Activated T-cell treated with anti-CD3 and anti-CD28 coated beads, Interleukin-2, amount 50 U/mL, for 24 hours (primary cell): Measurements from ENCODE around the gene BZW2.

Experiments
- DNase-seq: peaks from one replicate; pipeline ENCODE4 v3.0.0-alpha.2; 2020
- H3K27ac Mint-ChIP-seq: 2 replicates; pipeline ENCODE4 v1.8.0; 2020; ENCODE audit warnings: mild to moderate bottlenecking, mixed read lengths
- H3K27me3 Mint-ChIP-seq: 2 replicates; pipeline ENCODE4 v1.8.0; 2020; ENCODE audit warnings: mixed read lengths
- H3K36me3 Mint-ChIP-seq: 2 replicates; pipeline ENCODE4 v1.8.0; 2020; ENCODE audit warnings: low read depth, mixed read lengths
- H3K4me1 Mint-ChIP-seq: 2 replicates; pipeline ENCODE4 v1.8.0; 2020; ENCODE audit warnings: low read depth, mixed read lengths
- H3K4me3 Mint-ChIP-seq: 2 replicates; pipeline ENCODE4 v1.8.0; 2020; ENCODE audit warnings: mild to moderate bottlenecking, moderate library complexity, mixed read lengths
- H3K9me3 Mint-ChIP-seq: 2 replicates; pipeline ENCODE4 v1.8.0; 2020; ENCODE audit warnings: mixed read lengths

BZW2 gene

GRCh38 chr7:16708980-16709379 is 63.0 kb downstream of the BZW2 start:
- H3K36me3 Mint-ChIP-seq = peaks cover 73% of the 10 kb centered on the region
- DNase-seq = no peak

GRCh38 chr7:16710651-16711050 is 64.7 kb downstream of the BZW2 start:
- Mint-ChIP-seq H3K9me3 (peaks cover 9% of the 10 kb centered on the region), H3K27ac (no peak overlapping the region), H3K36me3 (peaks cover 58% of the 10 kb centered on the region), H3K27me3 (no peaks in the 10 kb centered on the region), H3K4me1 (peaks cover 45% of the 10 kb centered on the region), H3K4me3 (no peak overlapping the region)
- no peak for DNase-seq

More at GRCh38 chr7:16708980-16709379, 63.0 kb downstream of the BZW2 start:
- Mint-ChIP-seq H3K27ac (no peak overlapping the region), H3K4me3 (no peak overlapping the region), H3K9me3 (peaks cover 9% of the 10 kb centered on the region), H3K27me3 (no peaks in the 10 kb centered on the region), H3K4me1 (peaks cover 45% of the 10 kb centered on the region)

- Mint-ChIP-seq H3K9me3 (peaks cover 9% of the 10 kb centered on the region), H3K4me1 (peaks cover 38% of the 10 kb centered on the region), H3K27me3 (no peaks in the 10 kb centered on the region), H3K27ac (peak overlapping the region; percentile 89), H3K36me3 (peaks cover 54% of the 10 kb centered on the region), H3K4me3 (no peak overlapping the region)
- no peak for DNase-seq
Observed at GRCh38 chr7:16711730-16712129, 65.7 kb downstream of the BZW2 start.

GRCh38 chr7:16712916-16713315 is 66.9 kb downstream of the BZW2 start:
- Mint-ChIP-seq H3K4me1 (peaks cover 34% of the 10 kb centered on the region), H3K36me3 (peaks cover 47% of the 10 kb centered on the region), H3K27ac (peak overlapping the region; percentile 89), H3K4me3 (no peak overlapping the region), H3K27me3 (no peaks in the 10 kb centered on the region), H3K9me3 (peaks cover 9% of the 10 kb centered on the region)
- no peak for DNase-seq

- no peaks in the 10 kb centered on the region for H3K27me3 Mint-ChIP-seq
- H3K36me3 Mint-ChIP-seq = peaks cover 30% of the 10 kb centered on the region
- H3K27ac Mint-ChIP-seq = no peak overlapping the region
- H3K9me3 Mint-ChIP-seq = peaks cover 7% of the 10 kb centered on the region
- DNase-seq = no peak
- H3K4me3 Mint-ChIP-seq = no peak overlapping the region
- peaks cover 31% of the 10 kb centered on the region for H3K4me1 Mint-ChIP-seq
Observed at GRCh38 chr7:16715928-16716327, 69.9 kb downstream of the BZW2 start.

- DNase-seq = no peak
- Mint-ChIP-seq H3K4me1 (peaks cover 29% of the 10 kb centered on the region), H3K36me3 (peaks cover 19% of the 10 kb centered on the region), H3K27ac (no peak overlapping the region), H3K4me3 (no peak overlapping the region), H3K27me3 (no peaks in the 10 kb centered on the region), H3K9me3 (no peaks in the 10 kb centered on the region)
Observed at GRCh38 chr7:16718111-16718656, 72.2 kb downstream of the BZW2 start.

GRCh38 chr7:16719699-16720098 is 73.7 kb downstream of the BZW2 start:
- Mint-ChIP-seq H3K27me3 (no peaks in the 10 kb centered on the region), H3K4me3 (no peak overlapping the region), H3K36me3 (peaks cover 22% of the 10 kb centered on the region), H3K9me3 (no peaks in the 10 kb centered on the region), H3K27ac (no peak overlapping the region), H3K4me1 (peaks cover 26% of the 10 kb centered on the region)
- no peak for DNase-seq

GRCh38 chr7:16721541-16721940 is 75.6 kb downstream of the BZW2 start:
- Mint-ChIP-seq H3K36me3 (peaks cover 17% of the 10 kb centered on the region), H3K4me3 (peak overlapping the region; percentile 6), H3K27ac (peak overlapping the region; percentile 72), H3K27me3 (no peaks in the 10 kb centered on the region), H3K4me1 (peaks cover 26% of the 10 kb centered on the region), H3K9me3 (no peaks in the 10 kb centered on the region)
- no peak for DNase-seq

GRCh38 chr7:16724344-16724743 is 78.4 kb downstream of the BZW2 start:
- Mint-ChIP-seq H3K27me3 (no peaks in the 10 kb centered on the region), H3K9me3 (no peaks in the 10 kb centered on the region), H3K4me1 (peaks cover 26% of the 10 kb centered on the region), H3K27ac (no peak overlapping the region), H3K36me3 (peaks cover 12% of the 10 kb centered on the region), H3K4me3 (no peak overlapping the region)
- DNase-seq = no peak

GRCh38 chr7:16726189-16726588 is 80.2 kb downstream of the BZW2 start:
- Mint-ChIP-seq H3K4me1 (peaks cover 17% of the 10 kb centered on the region), H3K36me3 (peaks cover 10% of the 10 kb centered on the region)
- DNase-seq = no peak

GRCh38 chr7:16727736-16728135 is 81.8 kb downstream of the BZW2 start:
- DNase-seq = no peak
- peaks cover 8% of the 10 kb centered on the region for H3K36me3 Mint-ChIP-seq
- H3K4me3 Mint-ChIP-seq = no peak overlapping the region
- peaks cover 5% of the 10 kb centered on the region for H3K4me1 Mint-ChIP-seq
- no peaks in the 10 kb centered on the region for H3K27me3 Mint-ChIP-seq
- no peak overlapping the region for H3K27ac Mint-ChIP-seq
- H3K9me3 Mint-ChIP-seq = no peaks in the 10 kb centered on the region

More at GRCh38 chr7:16726189-16726588, 80.2 kb downstream of the BZW2 start:
- Mint-ChIP-seq H3K27ac (no peak overlapping the region), H3K9me3 (no peaks in the 10 kb centered on the region), H3K27me3 (no peaks in the 10 kb centered on the region), H3K4me3 (no peak overlapping the region)

- Mint-ChIP-seq H3K4me1 (no peaks in the 10 kb centered on the region), H3K9me3 (no peaks in the 10 kb centered on the region), H3K27ac (no peak overlapping the region), H3K27me3 (no peaks in the 10 kb centered on the region), H3K4me3 (no peak overlapping the region), H3K36me3 (peaks cover 3% of the 10 kb centered on the region)
- no peak for DNase-seq
Observed at GRCh38 chr7:16728811-16729210, 82.8 kb downstream of the BZW2 start.

- Mint-ChIP-seq H3K27me3 (no peaks in the 10 kb centered on the region), H3K9me3 (no peaks in the 10 kb centered on the region), H3K36me3 (no peaks in the 10 kb centered on the region), H3K4me1 (no peaks in the 10 kb centered on the region), H3K4me3 (no peak overlapping the region), H3K27ac (no peak overlapping the region)
- DNase-seq = no peak
Observed at GRCh38 chr7:16729541-16729940, 83.6 kb downstream of the BZW2 start.

GRCh38 chr7:16730937-16731336 is 85.0 kb downstream of the BZW2 start:
- H3K36me3 Mint-ChIP-seq = no peaks in the 10 kb centered on the region
- no peaks in the 10 kb centered on the region for H3K9me3 Mint-ChIP-seq
- no peak overlapping the region for H3K4me3 Mint-ChIP-seq
- no peaks in the 10 kb centered on the region for H3K27me3 Mint-ChIP-seq
- DNase-seq = no peak
- H3K27ac Mint-ChIP-seq = no peak overlapping the region
- no peaks in the 10 kb centered on the region for H3K4me1 Mint-ChIP-seq

- Mint-ChIP-seq H3K4me3 (no peak overlapping the region), H3K27me3 (no peaks in the 10 kb centered on the region), H3K36me3 (no peaks in the 10 kb centered on the region), H3K4me1 (no peaks in the 10 kb centered on the region), H3K9me3 (no peaks in the 10 kb centered on the region), H3K27ac (no peak overlapping the region)
- DNase-seq = no peak
Observed at GRCh38 chr7:16732828-16733227, 86.8 kb downstream of the BZW2 start.
